Tibial nerve (tissue), 3 donors: ENCODE results near the gene NUP210.

Source experiments
- POLR2A ChIP-seq, 2 donors: fragments of 450-650 bp; IDR thresholded peaks; one replicate each; pipeline ENCODE4 v1.6.1; 2017; ENCODE audit warnings: antibody characterized with exemption in 2 of 2, mild to moderate bottlenecking in 2 of 2, moderate library complexity in 2 of 2
- TF ChIP-seq, protein P1 (sequence below), 5 experiments: fragments of 200-600 bp in 3 of 5; fragments of 450-650 bp in 2 of 5; sonication (generic) in 3 of 5; IDR thresholded peaks; one replicate each; pipeline ENCODE4 v1.5.1; 2016 to 2019; ENCODE audit warnings: antibody characterized with exemption in 5 of 5, mild to moderate bottlenecking in 3 of 5, moderate library complexity in 2 of 5

GRCh38 chr3:13406190-13406589 is 13.9 kb downstream of the NUP210 start:
- TF ChIP-seq POLR2A (IDR thresholded peaks at IDR 0.05), result no peak
- TF ChIP-seq, protein P1, sequence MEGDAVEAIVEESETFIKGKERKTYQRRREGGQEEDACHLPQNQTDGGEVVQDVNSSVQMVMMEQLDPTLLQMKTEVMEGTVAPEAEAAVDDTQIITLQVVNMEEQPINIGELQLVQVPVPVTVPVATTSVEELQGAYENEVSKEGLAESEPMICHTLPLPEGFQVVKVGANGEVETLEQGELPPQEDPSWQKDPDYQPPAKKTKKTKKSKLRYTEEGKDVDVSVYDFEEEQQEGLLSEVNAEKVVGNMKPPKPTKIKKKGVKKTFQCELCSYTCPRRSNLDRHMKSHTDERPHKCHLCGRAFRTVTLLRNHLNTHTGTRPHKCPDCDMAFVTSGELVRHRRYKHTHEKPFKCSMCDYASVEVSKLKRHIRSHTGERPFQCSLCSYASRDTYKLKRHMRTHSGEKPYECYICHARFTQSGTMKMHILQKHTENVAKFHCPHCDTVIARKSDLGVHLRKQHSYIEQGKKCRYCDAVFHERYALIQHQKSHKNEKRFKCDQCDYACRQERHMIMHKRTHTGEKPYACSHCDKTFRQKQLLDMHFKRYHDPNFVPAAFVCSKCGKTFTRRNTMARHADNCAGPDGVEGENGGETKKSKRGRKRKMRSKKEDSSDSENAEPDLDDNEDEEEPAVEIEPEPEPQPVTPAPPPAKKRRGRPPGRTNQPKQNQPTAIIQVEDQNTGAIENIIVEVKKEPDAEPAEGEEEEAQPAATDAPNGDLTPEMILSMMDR (IDR thresholded peaks at IDR 0.05), result no peak
